IMR-90 (cell line): ENCODE data around the gene ZAP70. TPM values are rescaled to one million over a fixed set of nuclear protein-coding genes. Genes with fewer than 3 reads are reported as not detected.

Experiments used
- ATAC-seq: fragments of 200-7000 bp; cut with Tn5 transposase; 2 replicates; pipeline ENCODE4 v1.9.1; 2020; ENCODE audit warnings: low read depth, mild to moderate bottlenecking, moderate library complexity
- BruUV-seq: library from RNA; stranded (reverse); fragments of 400-500 nt; replicated peaks from 2 replicates; lab custom pipeline; 2021; lab: Mats Ljungman, UMichigan
- CTCF ChIA-PET: fragments of 300-600 bp; formaldehyde crosslinking; extraction: SDS; loops from one replicate; lab custom pipeline; 2021; ENCODE audit warnings: antibody characterized with exemption; lab: Yijun Ruan, JAX
- POLR2A ChIA-PET: fragments of 300-600 bp; sonication (Branson Sonifier 250); formaldehyde crosslinking; loops from one replicate; lab custom pipeline; 2022; ENCODE audit warnings: antibody characterized with exemption; ENCODE audit not compliant: unreplicated experiment; lab: Charles Lee
- DNase-seq: peaks from one replicate; pipeline ENCODE4 v3.0.0; 2013
- H2AFZ ChIP-seq: replicated peaks from 2 replicates; pipeline ENCODE3; 2013; ENCODE audit warnings: low read length, mild to moderate bottlenecking; ENCODE audit not compliant: poor library complexity
- H2AK5ac ChIP-seq: 2 replicates; pipeline ENCODE4 v1.6.1; 2013; ENCODE audit warnings: low read depth, low read length, inconsistent platforms
- H2AK9ac ChIP-seq: replicated peaks from 2 replicates; pipeline ENCODE3; 2013; ENCODE audit warnings: mild to moderate bottlenecking, low read depth, low read length, moderate library complexity; ENCODE audit not compliant: poor library complexity
- H2BK120ac ChIP-seq: 2 replicates; pipeline ENCODE4 v1.6.1; 2013; ENCODE audit warnings: low read depth, low read length, inconsistent platforms
- H2BK15ac ChIP-seq: 3 replicates; pipeline ENCODE4 v1.6.1; 2013; ENCODE audit warnings: low read depth, low read length, inconsistent platforms
- H2BK20ac ChIP-seq: 2 replicates; pipeline ENCODE4 v1.6.1; 2013; ENCODE audit warnings: low read depth, mild to moderate bottlenecking, inconsistent platforms, low read length, moderate library complexity
- H2BK5ac ChIP-seq: 2 replicates; pipeline ENCODE4 v1.6.1; 2013; ENCODE audit warnings: mild to moderate bottlenecking, low read depth, low read length, inconsistent platforms; ENCODE audit not compliant: poor library complexity, severe bottlenecking
- H3K14ac ChIP-seq: replicated peaks from 2 replicates; pipeline ENCODE4 v1.6.1; 2013; ENCODE audit warnings: low read depth, low read length, inconsistent platforms
- H3K18ac ChIP-seq: 2 replicates; pipeline ENCODE4 v1.6.1; 2013; ENCODE audit warnings: low read depth, low read length, control low read depth
- H3K23ac ChIP-seq: 2 replicates; pipeline ENCODE4 v1.6.1; 2013; ENCODE audit warnings: low read depth, low read length, inconsistent platforms
- H3K27ac ChIP-seq: 2 replicates; pipeline ENCODE4 v1.5.1; 2013; ENCODE audit warnings: mild to moderate bottlenecking, control low read depth, low read length; ENCODE audit not compliant: insufficient read depth
- H3K27me3 ChIP-seq: 2 replicates; pipeline ENCODE4 v1.6.1; 2013; ENCODE audit warnings: low read length; ENCODE audit not compliant: control insufficient read depth, insufficient read depth
- H3K36me3 ChIP-seq: 2 replicates; pipeline ENCODE4 v1.6.1; 2013; ENCODE audit warnings: low read length, mixed read lengths; ENCODE audit not compliant: control insufficient read depth, insufficient read depth
- H3K4ac ChIP-seq: 2 replicates; pipeline ENCODE4 v1.6.1; 2013; ENCODE audit warnings: low read depth, low read length, inconsistent platforms
- H3K4me1 ChIP-seq: 2 replicates; pipeline ENCODE4 v1.6.1; 2013; ENCODE audit warnings: low read length, mixed read lengths; ENCODE audit not compliant: control insufficient read depth, insufficient read depth
- H3K4me2 ChIP-seq: 2 replicates; pipeline ENCODE4 v1.6.1; 2013; ENCODE audit warnings: low read depth, mild to moderate bottlenecking, control low read depth, low read length, moderate library complexity
- H3K4me3 ChIP-seq: 2 replicates; pipeline ENCODE4 v1.5.1; 2013; ENCODE audit warnings: low read depth, mild to moderate bottlenecking, control low read depth, low read length, moderate library complexity; ENCODE audit not compliant: insufficient read depth
- H3K56ac ChIP-seq: 2 replicates; pipeline ENCODE4 v1.6.1; 2013; ENCODE audit warnings: low read length, inconsistent platforms; ENCODE audit not compliant: insufficient read depth; ENCODE audit errors: extremely low read depth
- H3K79me1 ChIP-seq, 2 experiments: 2 replicates each; pipeline ENCODE4 v1.6.1; 2013; ENCODE audit warnings: low read length in 2 of 2, inconsistent platforms in 1 of 2, low read depth in 1 of 2
- H3K9ac ChIP-seq: 2 replicates; pipeline ENCODE4 v1.6.1; 2013; ENCODE audit warnings: low read depth, low read length, control low read depth
- H3K9me1 ChIP-seq: 2 replicates; pipeline ENCODE4 v1.6.1; 2013; ENCODE audit warnings: low read length, inconsistent platforms; ENCODE audit not compliant: insufficient read depth
- H3K9me3 ChIP-seq: 2 replicates; pipeline ENCODE4 v1.6.1; 2013; ENCODE audit warnings: low read length; ENCODE audit not compliant: control insufficient read depth, insufficient read depth
- H4K20me1 ChIP-seq: 2 replicates; pipeline ENCODE4 v1.6.1; 2013; ENCODE audit warnings: low read length, inconsistent platforms; ENCODE audit not compliant: insufficient read depth
- H4K5ac ChIP-seq: 2 replicates; pipeline ENCODE4 v1.6.1; 2013; ENCODE audit warnings: mild to moderate bottlenecking, low read depth, low read length, control low read depth
- H4K8ac ChIP-seq, 2 experiments: 2 replicates each; pipeline ENCODE4 v1.6.1; 2013; ENCODE audit warnings: low read depth in 2 of 2, low read length in 2 of 2, control low read depth in 1 of 2, inconsistent platforms in 1 of 2
- H4K91ac ChIP-seq: 2 replicates; pipeline ENCODE4 v1.6.1; 2013; ENCODE audit warnings: low read depth, low read length, inconsistent platforms; ENCODE audit not compliant: insufficient read depth
- CHD1 ChIP-seq: IDR thresholded peaks from 2 replicates; pipeline ENCODE4 v1.6.1; 2012; ENCODE audit warnings: low read depth, low read length, improper control_type of control experiment
- FOS ChIP-seq: fragments of 150-350 bp; IDR thresholded peaks from 2 replicates; pipeline ENCODE4 v1.6.1; 2016; ENCODE audit warnings: low read depth, low read length
- MAZ ChIP-seq: IDR thresholded peaks from 2 replicates; pipeline ENCODE4 v1.6.1; 2012; ENCODE audit warnings: low read depth, mild to moderate bottlenecking, low read length, improper control_type of control experiment, moderate library complexity, borderline replicate concordance
- NFE2L2 ChIP-seq: fragments of 150-350 bp; IDR thresholded peaks from 2 replicates; pipeline ENCODE4 v1.6.1; 2016; ENCODE audit warnings: low read depth, mild to moderate bottlenecking, low read length
- POLR2A ChIP-seq: IDR thresholded peaks from 2 replicates; pipeline ENCODE4 v1.6.1; 2012; ENCODE audit warnings: mild to moderate bottlenecking, low read depth, low read length
- RAD21 ChIP-seq: IDR thresholded peaks from 2 replicates; pipeline ENCODE4 v1.6.1; 2012; ENCODE audit warnings: low read length, improper control_type of control experiment
- RCOR1 ChIP-seq: IDR thresholded peaks from 2 replicates; pipeline ENCODE4 v1.6.1; 2012; ENCODE audit warnings: mild to moderate bottlenecking, low read length, improper control_type of control experiment; ENCODE audit not compliant: insufficient replicate concordance
- RFX5 ChIP-seq: IDR thresholded peaks from 2 replicates; pipeline ENCODE4 v1.8.0; 2012; ENCODE audit warnings: low read depth, mild to moderate bottlenecking, low read length, moderate library complexity
- SMC3 ChIP-seq: fragments of 150-350 bp; IDR thresholded peaks from 2 replicates; pipeline ENCODE4 v1.6.1; 2016; ENCODE audit warnings: low read depth, mild to moderate bottlenecking, antibody characterized with exemption, low read length, moderate library complexity
- WGBS, 2 experiments: methylation state at CpG; one replicate each; pipeline versions ENCODE4 v1.1.5 to v1.1.7; 2013; ENCODE audit warnings: missing lambda C conversion rate in 2 of 2; ENCODE audit not compliant: insufficient read length in 1 of 2; ENCODE audit errors: extremely low coverage in 2 of 2; 5-methylcytosine and 5-hydroxymethylcytosine counted together
- dilution Hi-C: fragments of 300-500 bp; cut with HindIII; formaldehyde crosslinking; loops from one replicate; pipeline ENCODE4 v1.14.3; 2018; ENCODE audit warnings: low sequenced_read_pairs; ENCODE audit not compliant: unreplicated experiment
- in situ Hi-C: fragments of 300-500 bp; cut with MboI; formaldehyde crosslinking; loops from 3 replicates; pipeline ENCODE4 v1.14.3; 2019; ENCODE audit warnings: low sequenced_read_pairs, inconsistent platforms, mixed read lengths
- intact Hi-C: fragments of 100-400 bp; cut with micrococcal nuclease; formaldehyde crosslinking; loops from 2 replicates; pipeline ENCODE4 v1.10.0; 2022
- polyA plus RNA-seq, 3 experiments: library from polyadenylated mRNA; depleted of rRNA; stranded (reverse); fragments of >200 nt; gene quantifications; 2 replicates each; pipeline ENCODE4 v1.2.3, GENCODE V29; 2012; ENCODE audit warnings: low replicate concordance in 1 of 3
- total RNA-seq: library from RNA; depleted of rRNA; stranded (reverse); fragments of >200 nt; gene quantifications from 2 replicates; pipeline ENCODE4 v1.2.3, GENCODE V29; 2012
- TF ChIP-seq, protein P1 (sequence below): conservative IDR thresholded peaks from 2 replicates; pipeline ENCODE4 v1.5.1; 2012; ENCODE audit warnings: mild to moderate bottlenecking, low read depth, low read length, improper control_type of control experiment
- TF ChIP-seq, protein P2 (sequence below): fragments of 150-350 bp; IDR thresholded peaks from 2 replicates; pipeline ENCODE4 v1.6.1; 2016; ENCODE audit warnings: low read depth, mild to moderate bottlenecking, low read length, moderate library complexity, borderline replicate concordance
- TF ChIP-seq, protein P3 (sequence below): fragments of 150-350 bp; IDR thresholded peaks from 2 replicates; pipeline ENCODE4 v1.6.1; 2017; ENCODE audit warnings: mild to moderate bottlenecking, antibody characterized with exemption, low read length, low read depth

Gene ZAP70
- total and polyA plus RNA-seq, 2 of the 4 experiments (the other 2 are of a cell fraction) = under 0.01 to 0.09 TPM

DNA sequence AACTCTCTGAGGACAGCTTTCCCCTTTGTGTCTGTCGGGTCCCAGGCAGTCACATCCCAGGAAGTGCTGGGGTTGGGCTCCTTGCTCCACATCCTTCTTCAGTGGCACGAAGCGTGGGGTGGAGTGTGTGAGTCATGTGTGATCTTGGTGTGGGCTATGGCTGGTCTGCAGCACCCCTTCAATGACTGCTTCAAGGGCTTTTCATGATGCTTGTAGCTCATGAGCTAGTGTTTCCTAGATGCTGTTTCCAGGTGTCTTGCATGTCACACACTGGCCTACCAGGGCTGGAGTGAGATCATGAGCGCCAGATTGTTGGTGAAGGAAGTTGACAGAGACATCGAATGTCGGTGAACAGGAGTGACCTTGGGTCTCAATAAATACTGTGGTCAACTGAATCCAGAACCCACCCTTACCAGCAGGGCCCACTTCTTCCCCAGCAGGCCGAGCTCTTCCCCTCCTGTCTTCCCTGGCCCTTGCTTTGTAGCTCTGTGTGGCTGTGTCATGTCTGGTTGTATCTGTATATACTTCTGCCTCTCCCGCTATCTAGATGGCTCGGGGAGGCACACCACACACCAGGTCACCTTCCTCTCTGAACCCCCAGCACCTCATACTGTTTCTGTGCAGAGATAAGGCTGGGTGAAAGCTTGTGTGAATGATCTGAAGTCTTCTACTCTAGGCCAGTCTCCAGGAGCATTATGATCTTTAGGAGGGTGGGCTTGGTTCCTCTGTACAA, 40.0 kb upstream of the ZAP70 start:
- intact Hi-C loops = no loop called here
- H3K14ac ChIP-seq = no peak overlapping the region
- 100% methylated on average over 2 of the region's 9 CpGs; no CpG with 5 or more reads in 1 of the 2 experiments for WGBS, 2 experiments
- H4K8ac ChIP-seq = no peak overlapping the region; a peak in 1 of 4 replicates
- no peaks in the 10 kb centered on the region for H3K27me3 ChIP-seq
- TF ChIP-seq NFE2L2 (no peak), SMC3 (no peak), RCOR1 (no peak), POLR2A (no peak), CHD1 (no peak), RAD21 (no peak), MAZ (no peak), RFX5 (no peak), FOS (no peak)
- TF ChIP-seq, protein P1, sequence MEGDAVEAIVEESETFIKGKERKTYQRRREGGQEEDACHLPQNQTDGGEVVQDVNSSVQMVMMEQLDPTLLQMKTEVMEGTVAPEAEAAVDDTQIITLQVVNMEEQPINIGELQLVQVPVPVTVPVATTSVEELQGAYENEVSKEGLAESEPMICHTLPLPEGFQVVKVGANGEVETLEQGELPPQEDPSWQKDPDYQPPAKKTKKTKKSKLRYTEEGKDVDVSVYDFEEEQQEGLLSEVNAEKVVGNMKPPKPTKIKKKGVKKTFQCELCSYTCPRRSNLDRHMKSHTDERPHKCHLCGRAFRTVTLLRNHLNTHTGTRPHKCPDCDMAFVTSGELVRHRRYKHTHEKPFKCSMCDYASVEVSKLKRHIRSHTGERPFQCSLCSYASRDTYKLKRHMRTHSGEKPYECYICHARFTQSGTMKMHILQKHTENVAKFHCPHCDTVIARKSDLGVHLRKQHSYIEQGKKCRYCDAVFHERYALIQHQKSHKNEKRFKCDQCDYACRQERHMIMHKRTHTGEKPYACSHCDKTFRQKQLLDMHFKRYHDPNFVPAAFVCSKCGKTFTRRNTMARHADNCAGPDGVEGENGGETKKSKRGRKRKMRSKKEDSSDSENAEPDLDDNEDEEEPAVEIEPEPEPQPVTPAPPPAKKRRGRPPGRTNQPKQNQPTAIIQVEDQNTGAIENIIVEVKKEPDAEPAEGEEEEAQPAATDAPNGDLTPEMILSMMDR = no peak
- TF ChIP-seq, protein P2, sequence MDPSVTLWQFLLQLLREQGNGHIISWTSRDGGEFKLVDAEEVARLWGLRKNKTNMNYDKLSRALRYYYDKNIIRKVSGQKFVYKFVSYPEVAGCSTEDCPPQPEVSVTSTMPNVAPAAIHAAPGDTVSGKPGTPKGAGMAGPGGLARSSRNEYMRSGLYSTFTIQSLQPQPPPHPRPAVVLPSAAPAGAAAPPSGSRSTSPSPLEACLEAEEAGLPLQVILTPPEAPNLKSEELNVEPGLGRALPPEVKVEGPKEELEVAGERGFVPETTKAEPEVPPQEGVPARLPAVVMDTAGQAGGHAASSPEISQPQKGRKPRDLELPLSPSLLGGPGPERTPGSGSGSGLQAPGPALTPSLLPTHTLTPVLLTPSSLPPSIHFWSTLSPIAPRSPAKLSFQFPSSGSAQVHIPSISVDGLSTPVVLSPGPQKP = no peak
- TF ChIP-seq, protein P3, sequence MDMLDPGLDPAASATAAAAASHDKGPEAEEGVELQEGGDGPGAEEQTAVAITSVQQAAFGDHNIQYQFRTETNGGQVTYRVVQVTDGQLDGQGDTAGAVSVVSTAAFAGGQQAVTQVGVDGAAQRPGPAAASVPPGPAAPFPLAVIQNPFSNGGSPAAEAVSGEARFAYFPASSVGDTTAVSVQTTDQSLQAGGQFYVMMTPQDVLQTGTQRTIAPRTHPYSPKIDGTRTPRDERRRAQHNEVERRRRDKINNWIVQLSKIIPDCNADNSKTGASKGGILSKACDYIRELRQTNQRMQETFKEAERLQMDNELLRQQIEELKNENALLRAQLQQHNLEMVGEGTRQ = no peak
- in situ Hi-C loops = loop anchor here (25.0 kb wide), 1 partner anchor 1611 kb away; no protein-coding TSS in a partner anchor
- no peak overlapping the region for H3K4me2 ChIP-seq
- no peak overlapping the region for H2AK9ac ChIP-seq
- no peak overlapping the region for H4K91ac ChIP-seq
- H4K20me1 ChIP-seq = no peaks in the 10 kb centered on the region
- H3K9ac ChIP-seq = no peak overlapping the region
- H4K5ac ChIP-seq = no peak overlapping the region
- peaks cover 2% of the 10 kb centered on the region; the same call in 1 of the 2 replicates for H3K4me1 ChIP-seq
- H3K36me3 ChIP-seq = no peaks in the 10 kb centered on the region
- DNase-seq (peak; percentile 17), ATAC-seq (peak; percentile 29; the same call in 1 of the 2 replicates)
- H3K23ac ChIP-seq = no peak overlapping the region
- no peak overlapping the region for H3K4me3 ChIP-seq
- H3K9me3 ChIP-seq = no peaks in the 10 kb centered on the region
- H3K9me1 ChIP-seq = 0 out of 2 replicates have a peak, but pooled peaks cover 3% of the 10 kb centered on the region
- H3K79me1 ChIP-seq = no peaks in the 10 kb centered on the region
- dilution Hi-C loops = no loop called here
- no peak overlapping the region for H2BK15ac ChIP-seq
- BruUV-seq = no TSS peak
- H2AFZ ChIP-seq = no peak overlapping the region
- CTCF ChIA-PET = no interaction called here
- POLR2A ChIA-PET = no interaction called here
- no peak overlapping the region for H2BK120ac ChIP-seq
- H3K56ac ChIP-seq = no peak overlapping the region
- no peak overlapping the region for H2BK5ac ChIP-seq
- no peak overlapping the region for H3K27ac ChIP-seq
- H2BK20ac ChIP-seq = no peak overlapping the region
- H2AK5ac ChIP-seq = no peak overlapping the region
- no peak overlapping the region for H3K4ac ChIP-seq
- no peak overlapping the region for H3K18ac ChIP-seq
